ENCODE measurements around the gene NAP1L4. TPM values are rescaled to one million over a fixed set of nuclear protein-coding genes. Genes with fewer than 3 reads are reported as not detected.

Gene NAP1L4
- total RNA-seq, 1 experiment from 2014 or later: 144 TPM

- DNase-seq (ENCODE audit: low read depth, low spot score): no peak
- Histone ChIP-seq H4K20me1 (ENCODE audit: insufficient read depth) (peaks cover 3% of the 10 kb centered on the region; the same call in 1 of the 2 replicates), H3K4me3 (replicated peaks in 1 of 2; ENCODE audit: low read depth in 1 of 2, low read length in 2 of 2) (no peak overlapping the region), H3K4me1 (ENCODE audit: control insufficient read depth in 1 of 2, insufficient read depth in 2 of 2, low read length in 2 of 2) (peaks cover 0 to 16% of the 10 kb centered on the region in 2 experiments; a peak in 1 of 4 replicates), H3K4me2 (ENCODE audit: low read length) (no peak overlapping the region), H3K79me2 (ENCODE audit: insufficient read depth, low read length) (peaks cover 43% of the 10 kb centered on the region), H3K9me2 (ENCODE audit: insufficient read depth) (no peaks in the 10 kb centered on the region), H3K9ac (ENCODE audit: low read length) (no peak overlapping the region), H3K27me3 (ENCODE audit: insufficient read depth, low read length) (no peaks in the 10 kb centered on the region), H3K36me3 (ENCODE audit: control insufficient read depth in 1 of 2, insufficient read depth in 2 of 2, low read length in 2 of 2) (peaks cover 59 to 84% of the 10 kb centered on the region in 2 experiments), H3K27ac (ENCODE audit: low read depth, low read length) (no peak overlapping the region), H3K9me3 (ENCODE audit: control insufficient read depth in 1 of 2, insufficient read depth in 1 of 2, low read depth in 1 of 2, low read length in 2 of 2) (no peaks in the 10 kb centered on the region), H2AFZ (ENCODE audit: low read depth, low read length, poor library complexity, severe bottlenecking) (no peak overlapping the region)
- intact Hi-C loops (cut with micrococcal nuclease): no loop called here
- POLR2A ChIA-PET: no interaction called here
- ATAC-seq: no peak
- RAD21 ChIA-PET (ENCODE audit: low non-redundant PET in 1 of 2, low total read pairs in 2 of 2, uncharacterized antibody in 2 of 2, unreplicated experiment in 2 of 2): no interaction called here
- TF ChIP-seq EZH2 (IDR thresholded peaks at IDR 0.05) (no peak), ZFX (IDR thresholded peaks at IDR 0.05) (no peak), POLR2AphosphoS5 (IDR thresholded peaks at IDR 0.05; ENCODE audit: low read depth, low read length) (no peak), SP1 (IDR thresholded peaks at IDR 0.05; ENCODE audit: low read depth) (no peak), EGR1 (IDR thresholded peaks at IDR 0.05; ENCODE audit: low read depth) (no peak), REST (IDR thresholded peaks at IDR 0.05; ENCODE audit: low read depth) (no peak), FOSL1 (IDR thresholded peaks at IDR 0.05; ENCODE audit: low read depth) (no peak), EZH2phosphoT487 (IDR thresholded peaks at IDR 0.05; ENCODE audit: borderline replicate concordance) (no peak), ZBTB33 (IDR thresholded peaks at IDR 0.05; ENCODE audit: extremely low read depth, insufficient replicate concordance, low read length) (no peak), MAX (IDR thresholded peaks at IDR 0.05) (no peak), CTCF (IDR thresholded peaks at IDR 0.05 in 2 of 3, conservative IDR thresholded peaks at IDR 0.05 in 1 of 3; ENCODE audit: borderline replicate concordance in 1 of 3, insufficient read depth in 1 of 3, low read depth in 2 of 3, low read length in 2 of 3) (no peak), YY1 (IDR thresholded peaks at IDR 0.05; ENCODE audit: extremely low read depth, insufficient replicate concordance, low read depth, low read length) (no peak), RAD21 (IDR thresholded peaks at IDR 0.05; ENCODE audit: low read depth) (no peak), SRF (IDR thresholded peaks at IDR 0.05; ENCODE audit: low read depth) (no peak), CBX3 (IDR thresholded peaks at IDR 0.05; ENCODE audit: low read depth) (no peak), POLR2A (IDR thresholded peaks at IDR 0.05; ENCODE audit: borderline replicate concordance, extremely low read depth, insufficient read depth, insufficient read length) (no peak), JUND (IDR thresholded peaks at IDR 0.05) (no peak), CEBPB (IDR thresholded peaks at IDR 0.05; ENCODE audit: low read depth) (no peak)
- CTCF ChIA-PET: no interaction called here
- BruUV-seq (replicated peaks): no TSS peak
Observed at GRCh38 chr11:2954263-2954662, 37.9 kb downstream of the NAP1L4 start.

All from HCT116 (cell line).